Mucosa of descending colon (tissue), 3 donors: ENCODE data around the gene MAST4. TPM values are rescaled to one million over a fixed set of nuclear protein-coding genes. Genes with fewer than 3 reads are reported as not detected.

Source experiments
- ATAC-seq: fragments of 200-7000 bp; cut with Tn5 transposase; one replicate; pipeline ENCODE4 v1.9.1; 2020; ENCODE audit warnings: mild to moderate bottlenecking, moderate library complexity
- DNase-seq, 3 donors: peaks; one replicate each; pipeline ENCODE4 v3.0.0-alpha.2; 2020
- H3K36me3 ChIP-seq: fragments of 200-600 bp; one replicate; pipeline ENCODE4 v1.8.0; 2021; ENCODE audit warnings: low read depth, mild to moderate bottlenecking
- H3K4me1 ChIP-seq: fragments of 200-600 bp; one replicate; pipeline ENCODE4 v1.8.0; 2021; ENCODE audit warnings: low read depth, mild to moderate bottlenecking
- H3K4me3 ChIP-seq: fragments of 200-600 bp; one replicate; pipeline ENCODE4 v1.8.0; 2021; ENCODE audit warnings: mild to moderate bottlenecking
- H3K9me3 ChIP-seq: fragments of 200-600 bp; one replicate; pipeline ENCODE4 v1.8.0; 2021; ENCODE audit warnings: mild to moderate bottlenecking
- CTCF ChIP-seq: fragments of 200-600 bp; IDR thresholded peaks from one replicate; pipeline ENCODE4 v1.8.0; 2022; ENCODE audit warnings: antibody characterized with exemption, mild to moderate bottlenecking
- intact Hi-C, 2 donors: fragments of 100-400 bp; cut with DNase I in 1 of 2; cut with micrococcal nuclease in 1 of 2; formaldehyde crosslinking; loops; one replicate each; pipeline versions ENCODE4 v1.11.0 to v1.11.1; 2022; cut with DNase I, micrococcal nuclease
- total RNA-seq, 3 donors: library from RNA; stranded (reverse); fragmentation: NEBNext Ultra II Directional in 2 of 3; extraction: Animal tissue kit (Norgen Biotek cat#: 25700) in 2 of 3; gene quantifications; one replicate each; pipeline versions ENCODE4 v1.2.1 to v1.2.4, GENCODE V29; 2021 to 2023
- donor health status: DM: no; HTN: no; CAD: no; lungs with moderate emphysema.
- donor health status: DM: no; HTN: no; CAD: no.
- donor health status: DM: no; HTN: yes; CAD: no.

The MAST4 gene
- total RNA-seq, 3 donors from 2014 or later: 16.2 to 34.0 (median 22.5) TPM

DNA sequence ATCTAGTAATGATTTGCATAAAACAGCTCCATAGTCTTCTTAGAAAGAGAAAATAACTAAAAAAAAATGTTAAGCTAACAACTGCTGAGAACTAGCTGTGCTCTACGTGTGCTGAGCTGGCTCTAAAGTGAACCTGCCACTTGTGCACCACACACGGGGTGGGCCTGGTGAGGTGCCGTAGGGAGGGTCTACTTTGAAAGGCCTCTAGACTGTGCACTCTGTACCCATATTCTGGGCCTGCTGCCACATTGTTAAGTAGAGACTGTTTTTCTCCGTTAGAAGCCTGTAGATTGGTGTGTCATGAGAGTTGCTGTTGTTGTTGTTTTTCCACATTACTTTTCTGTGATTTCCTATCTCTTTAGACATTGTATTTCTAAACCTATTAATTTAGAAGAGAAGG lies 506.5 kb downstream of the MAST4 start:
- DNase-seq: no peak
- ATAC-seq: no peak
- intact Hi-C loops: no loop called here
- Histone ChIP-seq H3K9me3 (no peaks in the 10 kb centered on the region), H3K4me1 (no peaks in the 10 kb centered on the region), H3K36me3 (no peaks in the 10 kb centered on the region), H3K4me3 (no peak overlapping the region)
- TF ChIP-seq CTCF: no peak

GRCh38 chr5:67104859-67105258 lies 508.7 kb downstream of the MAST4 start:
- no peak for TF ChIP-seq CTCF
- H3K4me3 ChIP-seq: no peak overlapping the region
- no peaks in the 10 kb centered on the region for H3K36me3 ChIP-seq
- ATAC-seq (no peak), DNase-seq (no peak)
- no peaks in the 10 kb centered on the region for H3K9me3 ChIP-seq
- intact Hi-C loops: no loop called here
- H3K4me1 ChIP-seq: no peaks in the 10 kb centered on the region

DNA sequence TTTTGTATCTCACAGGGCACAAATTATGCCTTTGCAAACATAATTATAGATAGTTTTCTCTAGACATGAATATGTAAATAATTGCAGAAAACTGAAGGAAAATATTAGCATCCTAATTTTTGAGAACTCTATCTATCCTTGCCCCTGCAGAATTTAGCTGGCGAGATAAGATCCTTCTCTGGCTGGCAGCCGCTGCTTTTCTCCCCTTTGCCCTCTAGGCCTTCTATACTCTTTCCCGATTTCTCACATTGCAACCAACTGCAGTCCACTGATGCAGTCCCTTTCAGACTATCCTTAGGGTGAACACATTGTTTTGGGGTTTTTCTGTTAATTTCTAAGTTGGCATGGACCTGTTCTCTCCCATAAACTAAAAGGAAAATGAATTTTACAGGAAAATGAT lies 509.1 kb downstream of the MAST4 start:
- no peaks in the 10 kb centered on the region for H3K9me3 ChIP-seq
- no peak for DNase-seq
- H3K36me3 ChIP-seq: no peaks in the 10 kb centered on the region
- H3K4me3 ChIP-seq: no peak overlapping the region
- no peak for ATAC-seq
- no peaks in the 10 kb centered on the region for H3K4me1 ChIP-seq
- intact Hi-C loops: no loop called here
- TF ChIP-seq CTCF: no peak

- no peak overlapping the region for H3K4me3 ChIP-seq
- ATAC-seq (no peak), DNase-seq (no peak)
- no peaks in the 10 kb centered on the region for H3K4me1 ChIP-seq
- H3K9me3 ChIP-seq: no peaks in the 10 kb centered on the region
- no peak for TF ChIP-seq CTCF
- intact Hi-C loops: no loop called here
- no peaks in the 10 kb centered on the region for H3K36me3 ChIP-seq
Measured at GRCh38 chr5:67106626-67107342, 510.6 kb downstream of the MAST4 start.

GRCh38 chr5:67111779-67112178 lies 515.6 kb downstream of the MAST4 start:
- intact Hi-C loops: no loop called here
- DNase-seq (no peak), ATAC-seq (peak; percentile 54)
- Histone ChIP-seq H3K9me3 (no peaks in the 10 kb centered on the region), H3K4me3 (no peak overlapping the region), H3K36me3 (no peaks in the 10 kb centered on the region), H3K4me1 (no peaks in the 10 kb centered on the region)
- TF ChIP-seq CTCF: no peak

- Histone ChIP-seq H3K36me3 (no peaks in the 10 kb centered on the region), H3K4me3 (no peak overlapping the region), H3K4me1 (no peaks in the 10 kb centered on the region), H3K9me3 (no peaks in the 10 kb centered on the region)
- DNase-seq (no peak), ATAC-seq (no peak)
- no peak for TF ChIP-seq CTCF
- intact Hi-C loops: no loop called here
Measured at GRCh38 chr5:67115246-67115645, 519.1 kb downstream of the MAST4 start.
